NB4 (cell line): ENCODE results near the gene USP6NL.

Experiments used
- DNase-seq: peaks from one replicate; pipeline ENCODE4 v3.0.0; 2010; ENCODE audit warnings: low read depth
- H3K4me3 ChIP-seq: one replicate; pipeline ENCODE4 v1.5.1; 2011; ENCODE audit warnings: mild to moderate bottlenecking, low read depth, low read length, moderate library complexity
- MAX ChIP-seq: IDR thresholded peaks from 2 replicates; pipeline ENCODE4 v1.6.1; 2011; ENCODE audit warnings: low read depth, low read length
- MYC ChIP-seq: IDR thresholded peaks from 2 replicates; pipeline ENCODE4 v1.6.1; 2011; ENCODE audit warnings: low read depth, low read length
- POLR2A ChIP-seq: IDR thresholded peaks from 2 replicates; pipeline ENCODE4 v1.6.1; 2011; ENCODE audit warnings: mild to moderate bottlenecking; ENCODE audit not compliant: insufficient read length; ENCODE audit errors: extremely low read depth
- TF ChIP-seq, protein P1 (sequence below): IDR thresholded peaks from one replicate; pipeline ENCODE4 v1.5.1; 2012; ENCODE audit warnings: low read depth, low read length

The USP6NL gene

GRCh38 chr10:11593612-11594011 lies 17.8 kb downstream of the USP6NL start:
- TF ChIP-seq MYC = no peak
- TF ChIP-seq MAX = no peak
- TF ChIP-seq, protein P1, sequence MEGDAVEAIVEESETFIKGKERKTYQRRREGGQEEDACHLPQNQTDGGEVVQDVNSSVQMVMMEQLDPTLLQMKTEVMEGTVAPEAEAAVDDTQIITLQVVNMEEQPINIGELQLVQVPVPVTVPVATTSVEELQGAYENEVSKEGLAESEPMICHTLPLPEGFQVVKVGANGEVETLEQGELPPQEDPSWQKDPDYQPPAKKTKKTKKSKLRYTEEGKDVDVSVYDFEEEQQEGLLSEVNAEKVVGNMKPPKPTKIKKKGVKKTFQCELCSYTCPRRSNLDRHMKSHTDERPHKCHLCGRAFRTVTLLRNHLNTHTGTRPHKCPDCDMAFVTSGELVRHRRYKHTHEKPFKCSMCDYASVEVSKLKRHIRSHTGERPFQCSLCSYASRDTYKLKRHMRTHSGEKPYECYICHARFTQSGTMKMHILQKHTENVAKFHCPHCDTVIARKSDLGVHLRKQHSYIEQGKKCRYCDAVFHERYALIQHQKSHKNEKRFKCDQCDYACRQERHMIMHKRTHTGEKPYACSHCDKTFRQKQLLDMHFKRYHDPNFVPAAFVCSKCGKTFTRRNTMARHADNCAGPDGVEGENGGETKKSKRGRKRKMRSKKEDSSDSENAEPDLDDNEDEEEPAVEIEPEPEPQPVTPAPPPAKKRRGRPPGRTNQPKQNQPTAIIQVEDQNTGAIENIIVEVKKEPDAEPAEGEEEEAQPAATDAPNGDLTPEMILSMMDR = no peak
- no peak overlapping the region for H3K4me3 ChIP-seq
- DNase-seq = no peak

DNA sequence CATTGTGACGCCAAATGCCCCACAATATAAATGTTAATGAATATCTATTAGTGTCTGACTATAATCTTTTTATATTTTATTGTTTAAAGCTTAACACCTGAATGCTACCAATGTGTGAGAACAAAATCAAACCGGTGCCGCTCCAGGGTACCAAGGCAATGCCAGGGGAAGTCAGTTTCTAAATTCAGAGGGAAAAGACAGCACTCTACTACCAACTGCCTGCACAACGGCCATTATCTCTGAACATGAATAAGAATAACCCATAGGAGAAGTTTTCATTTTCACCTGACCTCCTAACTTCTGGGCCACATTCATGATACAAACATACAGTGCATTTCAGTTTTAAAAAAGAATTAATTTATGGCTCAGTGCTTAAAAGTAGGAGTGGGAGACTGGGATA lies 21.7 kb downstream of the USP6NL start:
- H3K4me3 ChIP-seq = no peak overlapping the region
- TF ChIP-seq POLR2A (no peak), MAX (no peak), MYC (no peak)
- TF ChIP-seq, protein P1 = no peak
- DNase-seq = no peak

DNA sequence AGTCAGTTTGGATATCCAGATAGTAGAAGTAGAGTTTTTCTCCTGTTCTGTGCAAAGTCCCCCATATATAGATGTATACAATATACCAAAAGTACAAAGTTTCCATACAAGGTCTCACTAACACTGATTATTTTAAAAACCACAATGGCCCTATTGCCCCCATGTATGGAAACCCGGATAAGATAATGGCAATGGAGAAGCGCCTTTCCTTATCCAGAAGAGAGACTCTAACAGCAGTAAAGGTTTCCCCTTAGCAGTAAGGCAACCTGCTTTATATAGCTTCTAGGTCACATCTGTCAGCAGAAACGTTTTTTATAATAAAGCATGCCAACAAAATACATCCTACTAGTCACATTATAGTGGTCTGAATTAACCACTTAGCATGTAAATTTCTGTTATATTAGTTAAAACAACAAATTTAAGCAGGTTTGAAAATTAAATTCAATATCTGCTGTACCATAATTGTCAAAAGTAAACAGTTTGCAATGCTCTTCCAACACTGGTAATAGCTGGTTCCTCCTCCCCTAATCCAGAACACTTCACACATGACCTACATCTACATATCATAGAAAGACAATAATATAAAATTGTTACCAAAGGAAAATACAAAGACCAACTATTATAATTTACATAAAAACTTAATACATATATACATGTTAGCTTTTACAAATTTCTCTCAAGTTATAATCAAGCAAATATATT lies 22.4 kb downstream of the USP6NL start:
- TF ChIP-seq MAX (no peak), MYC (no peak), POLR2A (no peak)
- TF ChIP-seq, protein P1 = no peak
- DNase-seq = no peak
- no peak overlapping the region for H3K4me3 ChIP-seq

DNA sequence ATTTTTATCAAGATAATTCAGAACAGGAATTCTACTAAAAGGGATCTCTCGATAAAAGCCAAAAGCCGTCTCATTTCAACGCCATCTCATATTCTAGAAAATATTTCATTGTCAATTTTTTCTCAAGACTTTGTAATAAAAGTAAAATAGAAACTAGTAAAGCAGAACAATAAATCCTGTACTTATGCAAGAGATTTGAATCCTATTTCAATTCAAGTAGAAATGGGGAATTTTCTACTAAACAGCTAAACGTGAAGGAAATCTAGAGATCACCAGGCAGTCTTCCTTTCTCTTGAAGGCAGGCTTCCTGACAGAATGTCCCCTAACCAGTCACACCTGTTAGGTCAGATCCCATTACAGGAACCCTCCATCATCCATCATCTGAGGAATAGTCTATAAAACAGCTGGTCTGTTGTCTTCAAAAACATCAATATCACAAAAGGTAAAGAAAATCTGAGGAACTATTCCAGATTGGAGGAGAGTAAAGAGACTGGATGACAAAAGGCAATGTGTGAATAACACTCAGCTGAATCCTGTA lies 23.7 kb downstream of the USP6NL start:
- no peak overlapping the region for H3K4me3 ChIP-seq
- TF ChIP-seq MAX (no peak), MYC (no peak), POLR2A (no peak)
- TF ChIP-seq, protein P1 = no peak
- DNase-seq = no peak

DNA sequence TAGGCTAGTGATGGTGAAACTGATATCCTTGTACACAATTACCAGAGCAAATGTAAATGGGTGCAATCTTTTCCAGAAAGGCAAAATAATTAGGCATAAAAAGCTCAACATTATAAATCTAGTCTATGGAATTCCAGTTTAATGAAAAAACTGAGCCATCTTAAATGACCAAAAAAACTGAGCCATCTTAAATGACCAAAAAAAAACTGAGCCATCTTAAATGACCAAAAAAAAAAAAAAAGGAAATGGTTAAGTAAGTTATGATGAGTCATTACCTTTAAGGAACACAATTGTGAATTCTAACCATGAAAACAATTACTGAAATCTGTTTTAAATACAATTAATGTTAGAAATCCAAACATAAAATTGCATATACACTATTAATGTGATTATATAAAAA lies 25.3 kb downstream of the USP6NL start:
- TF ChIP-seq MAX (no peak), MYC (no peak), POLR2A (no peak)
- TF ChIP-seq, protein P1 = no peak
- no peak overlapping the region for H3K4me3 ChIP-seq
- DNase-seq = peak; percentile 21
